GM18499 (cell line): ENCODE data around the gene BCAS3.

Experiments used
- ATAC-seq: cut with Tn5 transposase; IDR thresholded peaks from one replicate; pipeline ENCODE4 v1.9.1; 2021; ENCODE audit warnings: moderate number of reproducible peaks; ENCODE audit not compliant: insufficient read depth, unreplicated experiment

BCAS3 gene

GRCh38 chr17:61363601-61364462, 686.2 kb downstream of the BCAS3 start:
- no peak for ATAC-seq

GRCh38 chr17:61364463-61364846, 686.8 kb downstream of the BCAS3 start:
- ATAC-seq = no peak

GRCh38 chr17:61366076-61366714, 688.5 kb downstream of the BCAS3 start:
- no peak for ATAC-seq

- ATAC-seq = no peak
Observed at GRCh38 chr17:61366715-61367413, 689.2 kb downstream of the BCAS3 start.

GRCh38 chr17:61368049-61368831, 690.6 kb downstream of the BCAS3 start:
- no peak for ATAC-seq

- ATAC-seq = no peak
Observed at GRCh38 chr17:61368832-61369450, 691.3 kb downstream of the BCAS3 start.

- no peak for ATAC-seq
Observed at GRCh38 chr17:61369751-61370150, 692.1 kb downstream of the BCAS3 start.

- ATAC-seq = no peak
Observed at GRCh38 chr17:61371179-61371578, 693.5 kb downstream of the BCAS3 start.

GRCh38 chr17:61371606-61372005, 694.0 kb downstream of the BCAS3 start:
- ATAC-seq = no peak

GRCh38 chr17:61372436-61372835, 694.8 kb downstream of the BCAS3 start:
- ATAC-seq = no peak

GRCh38 chr17:61376931-61377838, 699.5 kb downstream of the BCAS3 start:
- ATAC-seq = no peak

- ATAC-seq = no peak
Observed at GRCh38 chr17:61378658-61379456, 701.2 kb downstream of the BCAS3 start.

GRCh38 chr17:61379457-61380216, 702.0 kb downstream of the BCAS3 start:
- no peak for ATAC-seq

GRCh38 chr17:61380217-61380835, 702.7 kb downstream of the BCAS3 start:
- no peak for ATAC-seq

- ATAC-seq = no peak
Observed at GRCh38 chr17:61380836-61381525, 703.3 kb downstream of the BCAS3 start.

- no peak for ATAC-seq
Observed at GRCh38 chr17:61381537-61381936, 703.9 kb downstream of the BCAS3 start.
